Neural progenitor cell (in vitro differentiated cells): Measurements from ENCODE around the gene CTU2. TPM values are rescaled to one million over a fixed set of nuclear protein-coding genes. Genes with fewer than 3 reads are reported as not detected.

ENCODE experiments used
- DNase-seq: peaks from one replicate; pipeline ENCODE4 v3.0.0-alpha.2; 2016; ENCODE audit warnings: low spot score
- H2AFZ ChIP-seq: fragments of 200-600 bp; sonication (generic); replicated peaks from 2 replicates; pipeline ENCODE4 v1.6.1; 2016; ENCODE audit warnings: antibody characterized with exemption
- H3F3A ChIP-seq: fragments of 200-600 bp; sonication (generic); 2 replicates; pipeline ENCODE4 v1.6.1; 2016; ENCODE audit warnings: antibody characterized with exemption, low read depth
- H3K27ac ChIP-seq: fragments of 200-600 bp; sonication (generic); 2 replicates; pipeline ENCODE4 v1.5.1; 2016; ENCODE audit warnings: mild to moderate bottlenecking
- H3K27me3 ChIP-seq: fragments of 200-600 bp; sonication (generic); 2 replicates; pipeline ENCODE4 v1.6.1; 2016; ENCODE audit warnings: mild to moderate bottlenecking, moderate library complexity
- H3K36me3 ChIP-seq: fragments of 200-600 bp; sonication (generic); 2 replicates; pipeline ENCODE4 v1.5.1; 2016
- H3K4me1 ChIP-seq: fragments of 200-600 bp; sonication (generic); 2 replicates; pipeline ENCODE4 v1.6.1; 2016; ENCODE audit warnings: mixed run types
- H3K4me2 ChIP-seq: fragments of 200-600 bp; sonication (generic); 2 replicates; pipeline ENCODE4 v1.6.1; 2016
- H3K4me3 ChIP-seq: fragments of 200-600 bp; sonication (generic); 2 replicates; pipeline ENCODE4 v1.5.1; 2016
- H3K79me2 ChIP-seq: fragments of 200-600 bp; sonication (generic); 2 replicates; pipeline ENCODE4 v1.6.1; 2016; ENCODE audit warnings: low read depth
- H3K9ac ChIP-seq: fragments of 200-600 bp; sonication (generic); 2 replicates; pipeline ENCODE4 v1.6.1; 2016
- H3K9me3 ChIP-seq: fragments of 200-600 bp; sonication (generic); 2 replicates; pipeline ENCODE4 v1.5.1; 2016; ENCODE audit warnings: low read depth
- H4K20me1 ChIP-seq: fragments of 200-600 bp; sonication (generic); 2 replicates; pipeline ENCODE4 v1.6.1; 2016; ENCODE audit warnings: low read depth
- H3K27ac Mint-ChIP-seq: 3 replicates; pipeline ENCODE4 v1.8.0; 2021; ENCODE audit warnings: mixed read lengths
- H3K27me3 Mint-ChIP-seq: 2 replicates; pipeline ENCODE4 v1.8.0; 2022; ENCODE audit warnings: low read depth, mild to moderate bottlenecking, inconsistent platforms, moderate library complexity, mixed read lengths; ENCODE audit not compliant: insufficient read depth
- H3K36me3 Mint-ChIP-seq: 3 replicates; pipeline ENCODE4 v1.8.0; 2021; ENCODE audit warnings: mixed read lengths
- H3K4me1 Mint-ChIP-seq: 3 replicates; pipeline ENCODE4 v1.8.0; 2021; ENCODE audit warnings: mixed read lengths
- H3K4me3 Mint-ChIP-seq: 3 replicates; pipeline ENCODE4 v1.8.0; 2021; ENCODE audit warnings: mild to moderate bottlenecking, moderate library complexity, mixed read lengths
- H3K9me3 Mint-ChIP-seq: 3 replicates; pipeline ENCODE4 v1.8.0; 2020; ENCODE audit warnings: mixed read lengths
- CTCF ChIP-seq: fragments of 200-600 bp; sonication (generic); IDR thresholded peaks from 2 replicates; pipeline ENCODE4 v1.5.1; 2017; ENCODE audit warnings: antibody characterized with exemption, mild to moderate bottlenecking
- EZH2 ChIP-seq: fragments of 200-600 bp; sonication (generic); IDR thresholded peaks from 2 replicates; pipeline ENCODE4 v1.6.1; 2017; ENCODE audit warnings: antibody characterized with exemption, mild to moderate bottlenecking, moderate library complexity
- EZH2phosphoT487 ChIP-seq: fragments of 200-600 bp; sonication (generic); IDR thresholded peaks from 2 replicates; pipeline ENCODE4 v1.6.1; 2017; ENCODE audit warnings: antibody characterized with exemption
- total RNA-seq: library from RNA; depleted of rRNA; stranded (reverse); fragments of >200 nt; gene quantifications from 2 replicates; pipeline ENCODE4 v1.2.3, GENCODE V29; 2015; ENCODE audit warnings: low replicate concordance

CTU2 gene
- total RNA-seq, 1 donor from 2014 or later, result 4.7 TPM

GRCh38 chr16:88754109-88754911, 48.0 kb downstream of the CTU2 start:
- H3K9ac ChIP-seq, result no peak overlapping the region
- no peaks in the 10 kb centered on the region for H3K36me3 Mint-ChIP-seq
- H3K4me1 Mint-ChIP-seq, result peaks cover 12% of the 10 kb centered on the region
- no peak overlapping the region for H2AFZ ChIP-seq
- H3K27ac Mint-ChIP-seq, result no peak overlapping the region
- no peak overlapping the region for H3K4me3 Mint-ChIP-seq
- no peaks in the 10 kb centered on the region for H3K27me3 ChIP-seq
- H3F3A ChIP-seq, result peaks cover 12% of the 10 kb centered on the region
- no peak for DNase-seq
- no peaks in the 10 kb centered on the region for H3K9me3 Mint-ChIP-seq
- peaks cover 2% of the 10 kb centered on the region for H3K4me1 ChIP-seq
- no peaks in the 10 kb centered on the region for H3K79me2 ChIP-seq
- H3K4me2 ChIP-seq, result no peak overlapping the region
- H3K36me3 ChIP-seq, result no peaks in the 10 kb centered on the region
- H4K20me1 ChIP-seq, result no peaks in the 10 kb centered on the region
- H3K9me3 ChIP-seq, result no peaks in the 10 kb centered on the region
- H3K27me3 Mint-ChIP-seq, result no peaks in the 10 kb centered on the region
- no peak overlapping the region for H3K27ac ChIP-seq
- TF ChIP-seq EZH2, result no peak
- TF ChIP-seq EZH2phosphoT487, result no peak
- no peak for TF ChIP-seq CTCF
- no peak overlapping the region for H3K4me3 ChIP-seq

GRCh38 chr16:88754912-88755744, 48.8 kb downstream of the CTU2 start:
- H3F3A ChIP-seq, result peaks cover 16% of the 10 kb centered on the region
- Mint-ChIP-seq H3K4me1 (peaks cover 15% of the 10 kb centered on the region), H3K36me3 (no peaks in the 10 kb centered on the region), H3K4me3 (peak overlapping the region; percentile 35), H3K27ac (no peak overlapping the region), H3K27me3 (no peaks in the 10 kb centered on the region), H3K9me3 (no peaks in the 10 kb centered on the region)
- H3K4me2 ChIP-seq, result no peak overlapping the region
- H3K79me2 ChIP-seq, result no peaks in the 10 kb centered on the region
- H2AFZ ChIP-seq, result no peak overlapping the region
- H3K27me3 ChIP-seq, result no peaks in the 10 kb centered on the region
- H4K20me1 ChIP-seq, result no peaks in the 10 kb centered on the region
- peaks cover 6% of the 10 kb centered on the region for H3K4me1 ChIP-seq
- H3K27ac ChIP-seq, result no peak overlapping the region
- no peak overlapping the region for H3K9ac ChIP-seq
- peak; percentile 68 for TF ChIP-seq CTCF
- TF ChIP-seq EZH2phosphoT487, result no peak
- H3K9me3 ChIP-seq, result no peaks in the 10 kb centered on the region
- no peak overlapping the region for H3K4me3 ChIP-seq
- peak; percentile 80 for DNase-seq
- no peaks in the 10 kb centered on the region for H3K36me3 ChIP-seq

- H3K4me2 ChIP-seq, result no peak overlapping the region
- H3K36me3 Mint-ChIP-seq, result no peaks in the 10 kb centered on the region
These were observed 49.6 kb downstream of the CTU2 start for GRCh38 chr16:88755745-88756443.

More at GRCh38 chr16:88755745-88756443, 49.6 kb downstream of the CTU2 start:
- H3K36me3 ChIP-seq, result no peaks in the 10 kb centered on the region
- peaks cover 6% of the 10 kb centered on the region for H3K4me1 ChIP-seq
- no peak overlapping the region for H3K27ac ChIP-seq
- H3K4me3 ChIP-seq, result no peak overlapping the region
- no peak for TF ChIP-seq EZH2
- H4K20me1 ChIP-seq, result no peaks in the 10 kb centered on the region
- Mint-ChIP-seq H3K4me3 (no peak overlapping the region), H3K9me3 (no peaks in the 10 kb centered on the region), H3K4me1 (peaks cover 17% of the 10 kb centered on the region), H3K27me3 (no peaks in the 10 kb centered on the region), H3K27ac (no peak overlapping the region)
- H3K9ac ChIP-seq, result no peak overlapping the region
- H3F3A ChIP-seq, result peaks cover 16% of the 10 kb centered on the region
- H2AFZ ChIP-seq, result no peak overlapping the region
- no peaks in the 10 kb centered on the region for H3K79me2 ChIP-seq
- no peak for DNase-seq
- H3K27me3 ChIP-seq, result no peaks in the 10 kb centered on the region
- no peaks in the 10 kb centered on the region for H3K9me3 ChIP-seq
